SK-N-SH treated with all-trans-retinoic acid at 6 μM for 48 hours (cell line): Measurements from ENCODE around the gene NCAM2.

Source experiments
- ATAC-seq: fragments of 200-7000 bp; cut with Tn5 transposase; 3 replicates; pipeline ENCODE4 v1.9.1; 2020; ENCODE audit warnings: mild to moderate bottlenecking, moderate library complexity
- BACH2 ChIP-seq: fragments of 250-450 bp; sonication (Bioruptor Pico); IDR thresholded peaks from 2 replicates; pipeline ENCODE4 v1.9.0; 2021; ENCODE audit warnings: mild to moderate bottlenecking, borderline replicate concordance
- CREB5 ChIP-seq: fragments of 250-450 bp; sonication (Bioruptor Pico); IDR thresholded peaks from 2 replicates; pipeline ENCODE4 v1.5.1; 2020; ENCODE audit warnings: low read depth, mild to moderate bottlenecking, moderate library complexity
- CSRNP3 ChIP-seq: fragments of 250-450 bp; sonication (Bioruptor Pico); IDR thresholded peaks from 2 replicates; pipeline ENCODE4 v1.5.1; 2021; ENCODE audit warnings: mild to moderate bottlenecking, moderate library complexity
- ESRRG ChIP-seq: fragments of 250-450 bp; sonication (Bioruptor Pico); IDR thresholded peaks from 2 replicates; pipeline ENCODE4 v1.6.1; 2021; ENCODE audit warnings: mild to moderate bottlenecking
- GLIS3 ChIP-seq: fragments of 250-450 bp; sonication (Bioruptor Pico); IDR thresholded peaks from 2 replicates; pipeline ENCODE4 v1.5.0; 2020; ENCODE audit warnings: mild to moderate bottlenecking, moderate library complexity
- ISL1 ChIP-seq: fragments of 250-450 bp; sonication (Bioruptor Pico); IDR thresholded peaks from 2 replicates; pipeline ENCODE4 v2.1.2; 2022; ENCODE audit warnings: mild to moderate bottlenecking, moderate library complexity
- OSR1 ChIP-seq: fragments of 250-450 bp; sonication (Bioruptor Pico); IDR thresholded peaks from 2 replicates; pipeline ENCODE4 v1.8.0; 2022; ENCODE audit warnings: moderate library complexity, mild to moderate bottlenecking, inconsistent platforms
- PATZ1 ChIP-seq: fragments of 250-450 bp; sonication (Bioruptor Pico); IDR thresholded peaks from 2 replicates; pipeline ENCODE4 v1.8.0; 2020; ENCODE audit warnings: mild to moderate bottlenecking, moderate library complexity, borderline replicate concordance
- POU6F1 ChIP-seq: fragments of 250-450 bp; sonication (Bioruptor Pico); IDR thresholded peaks from 2 replicates; pipeline ENCODE4 v1.8.0; 2021; ENCODE audit warnings: low read depth, mild to moderate bottlenecking, moderate library complexity, borderline replicate concordance
- PPARA ChIP-seq: fragments of 250-450 bp; sonication (Bioruptor Pico); IDR thresholded peaks from 2 replicates; pipeline ENCODE4 v1.5.0; 2020; ENCODE audit warnings: mild to moderate bottlenecking, borderline replicate concordance
- RARB ChIP-seq: fragments of 250-450 bp; sonication (Bioruptor Pico); IDR thresholded peaks from 2 replicates; pipeline ENCODE4 v1.8.0; 2021; ENCODE audit warnings: mild to moderate bottlenecking, moderate library complexity
- SNAI2 ChIP-seq: fragments of 250-450 bp; sonication (Bioruptor Pico); IDR thresholded peaks from 2 replicates; pipeline ENCODE4 v1.5.0; 2020; ENCODE audit warnings: mild to moderate bottlenecking, moderate library complexity
- TCF4 ChIP-seq: fragments of 250-450 bp; sonication (Bioruptor Pico); IDR thresholded peaks from 2 replicates; pipeline ENCODE4 v1.8.0; 2021; ENCODE audit warnings: mild to moderate bottlenecking, moderate library complexity, borderline replicate concordance
- TOX ChIP-seq: fragments of 250-450 bp; sonication (Bioruptor Pico); IDR thresholded peaks from 2 replicates; pipeline ENCODE4 v1.8.0; 2021; ENCODE audit warnings: mild to moderate bottlenecking, moderate library complexity, borderline replicate concordance
- TSHZ2 ChIP-seq: fragments of 250-450 bp; sonication (Bioruptor Pico); IDR thresholded peaks from 2 replicates; pipeline ENCODE4 v1.5.0; 2020; ENCODE audit warnings: mild to moderate bottlenecking, moderate library complexity
- ZC3H10 ChIP-seq: fragments of 250-450 bp; sonication (Bioruptor Pico); IDR thresholded peaks from 2 replicates; pipeline ENCODE4 v1.5.1; 2021; ENCODE audit warnings: mild to moderate bottlenecking, moderate library complexity
- ZFP3 ChIP-seq: fragments of 250-450 bp; sonication (Bioruptor Pico); IDR thresholded peaks from 2 replicates; pipeline ENCODE4 v1.5.0; 2020; ENCODE audit warnings: mild to moderate bottlenecking, moderate library complexity
- ZFP30 ChIP-seq: fragments of 450-650 bp; formaldehyde crosslinking; IDR thresholded peaks from 2 replicates; pipeline ENCODE4 v1.5.0; 2022; ENCODE audit warnings: mild to moderate bottlenecking, moderate library complexity
- ZNF70 ChIP-seq: fragments of 450-650 bp; formaldehyde crosslinking; IDR thresholded peaks from 2 replicates; pipeline ENCODE4 v1.5.0; 2020; ENCODE audit warnings: mild to moderate bottlenecking, moderate library complexity

The NCAM2 gene

GRCh38 chr21:21045518-21045917 is 47.3 kb downstream of the NCAM2 start (continued):
- TF ChIP-seq CSRNP3 (CRISPR knock-in tag) (no peak), PATZ1 (no peak)

GRCh38 chr21:21046063-21046462 is 47.9 kb downstream of the NCAM2 start:
- no peak for ATAC-seq
- no peak for TF ChIP-seq GLIS3 (CRISPR knock-in tag)
- no peak for TF ChIP-seq ZNF70 (CRISPR knock-in tag)
- no peak for TF ChIP-seq CREB5
- no peak for TF ChIP-seq OSR1 (CRISPR knock-in tag)
- no peak for TF ChIP-seq PPARA
- no peak for TF ChIP-seq ISL1 (CRISPR knock-in tag)
- TF ChIP-seq POU6F1 (CRISPR knock-in tag): no peak
- TF ChIP-seq TOX (CRISPR knock-in tag): no peak
- no peak for TF ChIP-seq BACH2
- TF ChIP-seq ZFP3 (CRISPR knock-in tag): no peak
- TF ChIP-seq TSHZ2 (CRISPR knock-in tag): no peak
- no peak for TF ChIP-seq SNAI2 (CRISPR knock-in tag)
- no peak for TF ChIP-seq PATZ1
- no peak for TF ChIP-seq ESRRG (CRISPR knock-in tag)
- TF ChIP-seq RARB (CRISPR knock-in tag): no peak
- no peak for TF ChIP-seq ZC3H10 (CRISPR knock-in tag)

GRCh38 chr21:21051109-21052055 is 53.2 kb downstream of the NCAM2 start:
- no peak for ATAC-seq

More at GRCh38 chr21:21051109-21052055, 53.2 kb downstream of the NCAM2 start:
- TF ChIP-seq GLIS3 (CRISPR knock-in tag) (no peak), RARB (CRISPR knock-in tag) (no peak), ZNF70 (CRISPR knock-in tag) (no peak), PPARA (no peak), TCF4 (CRISPR knock-in tag) (no peak), ZFP30 (CRISPR knock-in tag) (no peak), BACH2 (no peak)
- TF ChIP-seq, all 23 proteins: peak for 0
